GM18508 (cell line): ENCODE measurements around the gene PLPPR5.

Experiments used
- ATAC-seq: cut with Tn5 transposase; IDR thresholded peaks from one replicate; pipeline ENCODE4 v1.9.1; 2021; ENCODE audit warnings: moderate number of reproducible peaks; ENCODE audit not compliant: insufficient read depth, unreplicated experiment

Gene PLPPR5

DNA sequence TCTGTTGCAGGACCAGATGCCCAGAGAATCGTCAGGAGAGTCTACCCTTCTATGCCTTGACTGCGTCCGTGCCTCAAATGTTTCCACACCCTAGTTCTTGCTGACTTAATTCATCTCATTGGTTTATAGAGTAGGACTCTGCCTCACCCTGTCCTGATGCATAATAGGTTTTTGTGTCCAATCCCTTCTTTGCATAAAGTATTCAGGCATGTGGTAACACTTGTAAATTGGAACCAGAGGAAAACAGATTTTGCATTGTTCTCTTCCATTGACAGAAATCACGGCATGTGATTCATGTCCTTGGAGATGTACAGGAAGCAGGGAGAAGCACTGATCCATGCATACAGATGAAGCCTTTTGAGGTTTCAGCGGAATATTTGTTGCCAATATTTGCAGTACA, 29.5 kb downstream of the PLPPR5 start:
- no peak for ATAC-seq

GRCh38 chr1:98969798-98970490, 34.7 kb downstream of the PLPPR5 start:
- ATAC-seq: no peak

DNA sequence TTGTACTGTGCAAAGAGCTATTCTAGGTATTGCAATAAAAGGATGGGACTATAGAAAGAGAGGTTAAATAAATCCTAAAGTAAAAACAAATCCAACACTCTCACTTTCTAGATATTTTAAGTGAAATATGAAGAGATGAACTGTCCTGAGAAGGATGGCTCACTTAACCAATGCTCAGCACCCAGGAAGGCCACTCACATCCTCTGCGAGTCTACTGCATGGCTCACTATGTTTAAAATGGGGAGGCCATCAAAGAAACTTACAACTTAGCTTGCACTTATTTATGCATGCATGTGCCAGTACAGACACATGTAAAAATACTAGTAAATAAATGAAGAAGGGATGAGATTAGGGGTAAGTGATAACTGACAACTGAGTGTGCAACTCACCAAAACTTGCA, 37.5 kb downstream of the PLPPR5 start:
- ATAC-seq: no peak

DNA sequence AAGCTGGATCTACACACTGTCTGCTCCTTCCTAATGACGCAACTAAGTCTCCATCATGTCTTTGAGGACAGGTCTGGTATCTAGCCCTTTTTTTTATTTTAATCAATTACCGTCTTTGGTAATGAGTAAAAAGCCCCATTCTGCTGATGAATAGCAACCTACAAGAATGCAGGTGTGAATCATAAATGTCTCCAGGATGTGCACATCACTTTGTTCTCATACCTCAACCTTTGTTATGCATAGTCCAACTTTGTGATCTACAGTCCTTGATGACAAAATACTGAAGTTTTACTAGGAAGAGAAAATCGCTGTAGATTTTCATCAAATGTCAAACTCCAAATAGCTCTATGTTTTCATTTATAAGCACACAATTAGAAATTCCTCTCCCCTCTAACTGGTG, 39.3 kb downstream of the PLPPR5 start:
- ATAC-seq: no peak

- no peak for ATAC-seq
Observed at GRCh38 chr1:98964198-98964597, 40.5 kb downstream of the PLPPR5 start.

DNA sequence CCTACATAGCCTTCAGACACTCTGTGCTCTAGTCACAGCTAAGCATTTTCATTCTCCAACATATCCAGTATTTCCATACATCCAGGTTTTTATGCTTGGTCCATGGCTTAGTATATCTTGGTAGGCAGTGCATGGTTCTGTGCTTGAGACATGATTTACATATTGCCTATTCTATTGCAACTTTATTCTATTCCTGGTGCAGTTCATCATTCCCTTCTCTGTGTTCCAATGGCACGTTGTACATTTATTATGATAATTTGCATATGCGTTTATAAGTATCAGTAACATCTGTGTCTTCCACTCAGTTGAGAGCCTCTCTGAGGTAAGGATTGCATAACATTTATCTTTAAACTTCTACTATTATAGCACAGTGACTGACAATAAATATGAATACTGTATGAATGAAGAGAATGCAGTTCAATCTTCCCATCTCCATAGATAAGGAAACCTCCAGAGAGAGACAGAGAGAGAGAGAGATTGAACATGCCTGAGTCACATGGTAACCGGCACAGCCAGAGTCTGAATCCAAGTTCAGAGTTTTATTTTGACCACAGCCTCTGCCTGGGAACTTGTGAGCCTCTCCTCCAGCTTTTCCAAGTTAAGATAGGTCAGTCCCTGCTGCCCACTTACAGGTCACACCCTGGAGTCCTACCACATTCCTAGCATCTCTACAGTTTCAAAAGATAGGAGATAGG, 41.5 kb downstream of the PLPPR5 start:
- ATAC-seq: no peak

DNA sequence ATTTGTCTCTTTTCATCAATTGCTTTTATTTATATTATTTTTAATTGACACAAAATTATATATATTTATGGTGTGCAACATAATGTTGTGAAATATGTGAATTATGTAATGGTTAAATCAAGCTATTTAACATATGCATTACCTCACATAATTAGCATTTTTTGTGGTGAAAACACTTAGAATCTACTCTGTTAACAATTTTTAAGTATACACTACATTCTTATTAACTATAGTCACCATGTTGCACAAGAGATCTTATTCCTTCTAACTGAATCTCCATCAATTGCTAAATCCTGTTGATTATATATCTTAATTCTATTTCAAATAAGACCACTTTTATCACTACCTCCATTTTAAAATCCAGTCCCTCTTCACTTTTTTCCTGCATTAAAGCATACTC, 42.5 kb downstream of the PLPPR5 start:
- no peak for ATAC-seq

- no peak for ATAC-seq
Observed at GRCh38 chr1:98949621-98950020, 55.0 kb downstream of the PLPPR5 start.

DNA sequence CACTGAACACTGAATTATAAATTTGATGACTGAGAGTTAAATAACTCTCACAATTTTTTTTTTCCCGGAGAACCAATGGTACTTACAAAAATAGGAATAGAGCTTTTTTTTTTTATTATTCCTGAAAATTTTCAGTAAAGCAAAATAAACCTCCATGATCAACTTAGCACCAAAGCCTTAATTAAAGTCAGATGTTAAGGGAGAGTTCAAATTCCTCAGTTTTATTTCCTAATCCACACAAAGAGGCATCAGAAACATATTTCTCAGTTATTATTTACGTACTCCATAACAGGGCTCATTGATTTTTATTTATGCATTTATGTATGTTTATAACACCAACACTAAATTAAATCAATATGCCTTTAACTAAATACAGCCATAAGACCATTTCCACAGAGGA, 55.5 kb downstream of the PLPPR5 start:
- no peak for ATAC-seq

DNA sequence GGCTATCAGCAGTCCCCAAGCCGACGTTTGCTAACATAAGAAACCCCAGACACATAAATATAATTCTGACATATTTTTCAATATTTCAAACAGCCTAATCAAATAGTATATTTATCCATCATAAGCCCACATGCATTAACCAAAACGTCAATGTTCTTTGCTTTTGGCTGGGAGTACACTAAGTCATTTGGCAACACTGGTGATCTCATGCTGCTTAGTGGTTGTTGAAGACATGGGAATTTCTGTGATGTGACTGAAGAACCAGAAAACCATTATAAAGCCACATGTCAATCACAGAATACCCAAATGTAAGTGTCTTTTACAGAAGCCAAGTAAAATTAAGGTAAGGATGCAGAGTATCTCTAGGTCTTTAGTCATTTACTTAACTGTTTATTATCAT, 57.6 kb downstream of the PLPPR5 start:
- no peak for ATAC-seq

GRCh38 chr1:98940722-98941079, 64.0 kb downstream of the PLPPR5 start:
- ATAC-seq: no peak

DNA sequence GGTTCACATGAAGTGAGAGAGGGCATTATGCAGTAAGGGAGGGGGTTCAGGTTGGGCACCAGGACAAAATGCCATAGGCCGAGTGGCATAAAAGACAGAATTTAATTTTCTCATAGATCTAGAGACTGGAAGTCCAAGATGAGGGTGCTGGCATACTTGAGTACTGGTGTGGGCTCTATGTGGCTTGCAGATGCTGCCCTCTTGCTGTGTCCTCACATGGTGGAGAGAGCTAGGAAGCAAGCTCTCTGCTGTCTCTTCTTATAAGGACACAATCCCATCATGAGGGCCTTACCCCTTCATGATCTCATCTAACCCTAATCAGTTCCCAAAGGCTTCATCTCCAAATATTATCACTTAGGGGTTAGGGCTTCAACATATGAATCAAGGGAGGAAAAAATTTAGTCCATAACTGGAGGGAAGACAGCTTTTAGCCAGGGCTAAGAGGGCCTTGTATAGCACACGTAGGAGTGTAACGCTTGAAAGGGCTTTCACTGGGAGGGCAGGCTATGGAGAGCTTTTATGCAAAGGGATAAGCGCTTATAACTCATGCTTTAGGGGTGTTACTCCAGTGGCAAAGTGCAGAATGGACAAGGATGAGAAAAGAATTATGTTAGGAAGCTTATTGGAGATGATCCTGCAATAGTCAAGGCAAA, 64.5 kb downstream of the PLPPR5 start:
- ATAC-seq: no peak

GRCh38 chr1:98939471-98939870, 65.2 kb downstream of the PLPPR5 start:
- no peak for ATAC-seq

DNA sequence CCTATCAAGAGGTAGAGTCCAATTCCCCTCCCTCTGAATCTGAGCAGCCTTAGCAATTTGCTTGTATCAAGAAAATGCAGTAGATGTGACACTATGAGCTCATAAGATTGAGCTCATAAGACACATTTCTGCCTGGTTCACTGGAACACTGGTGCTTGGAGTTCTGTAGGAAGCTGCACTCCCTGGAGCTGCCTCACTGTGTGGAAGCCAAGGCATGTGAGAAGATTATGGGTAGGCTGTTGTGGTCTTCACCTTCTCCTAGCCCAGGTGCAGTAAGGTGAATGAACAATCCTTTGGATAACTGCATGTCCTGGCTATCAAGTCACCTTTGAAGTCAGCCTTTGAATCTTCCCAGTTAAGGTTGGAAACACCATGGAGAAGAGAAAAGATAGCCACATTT, 67.3 kb downstream of the PLPPR5 start:
- no peak for ATAC-seq

DNA sequence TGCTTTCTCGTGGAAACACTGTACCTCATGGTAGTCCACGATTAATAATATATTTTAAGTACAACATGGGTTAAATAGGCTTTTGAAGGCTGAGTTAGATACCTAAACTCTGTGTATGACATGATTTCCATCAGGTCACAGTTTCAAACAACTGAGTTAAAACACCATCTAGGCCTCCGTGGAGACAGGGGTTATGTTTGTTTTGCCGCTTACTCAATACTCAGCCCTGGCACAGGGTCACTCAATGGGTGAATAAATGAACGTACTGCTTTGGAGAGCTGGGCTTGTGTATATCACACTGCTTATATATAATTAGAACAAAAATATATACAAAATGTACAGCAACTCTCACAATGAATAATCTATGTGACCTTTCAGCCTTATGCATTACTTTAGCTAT, 72.5 kb downstream of the PLPPR5 start:
- no peak for ATAC-seq

DNA sequence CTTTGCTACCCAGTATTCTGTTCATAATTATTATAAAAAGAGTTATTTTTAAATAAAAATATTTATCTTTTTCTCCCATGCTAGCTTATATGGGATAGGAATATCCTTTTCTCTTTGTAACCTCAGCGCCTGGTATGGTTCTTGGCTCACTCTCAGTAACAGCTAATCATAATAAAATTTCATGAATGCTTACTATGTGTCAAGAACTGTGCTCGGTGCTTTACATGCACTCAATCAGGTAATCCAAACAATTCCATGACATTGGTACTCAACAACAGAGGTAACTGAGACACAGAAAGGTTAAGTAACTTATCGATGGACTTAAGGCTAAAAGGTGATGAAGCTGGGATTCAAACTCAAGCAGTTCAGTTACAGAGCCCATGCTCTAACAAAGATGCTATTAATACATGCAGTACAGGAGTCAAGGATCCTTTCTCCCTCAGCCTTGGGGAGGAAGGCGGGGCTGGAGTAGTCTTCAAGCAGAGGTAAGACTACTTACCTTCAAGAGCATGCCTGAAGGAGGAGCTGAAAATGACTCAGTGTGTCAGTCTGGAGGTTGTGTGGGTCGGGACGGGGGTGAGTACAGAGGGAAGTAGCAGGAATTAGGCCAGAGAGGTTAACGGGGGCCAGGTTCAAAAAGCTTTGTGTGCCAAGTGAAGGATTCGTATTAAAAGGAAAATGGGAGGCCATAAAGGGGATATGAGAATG, 73.4 kb downstream of the PLPPR5 start:
- ATAC-seq: no peak

GRCh38 chr1:98929437-98929836, 75.2 kb downstream of the PLPPR5 start:
- ATAC-seq: no peak

GRCh38 chr1:98926597-98926996, 78.1 kb downstream of the PLPPR5 start:
- no peak for ATAC-seq

- ATAC-seq: no peak
Observed at GRCh38 chr1:98924977-98925376, 79.7 kb downstream of the PLPPR5 start.

GRCh38 chr1:98923667-98924066, 81.0 kb downstream of the PLPPR5 start:
- no peak for ATAC-seq

GRCh38 chr1:98921817-98922216, 82.8 kb downstream of the PLPPR5 start:
- no peak for ATAC-seq
